Esophagus mucosa (tissue), 1 donor: Measurements from ENCODE around the gene NRCAM. TPM values are rescaled to one million over a fixed set of nuclear protein-coding genes. Genes with fewer than 3 reads are reported as not detected.

Source experiments
- ATAC-seq: fragments of 200-7000 bp; cut with Tn5 transposase; one replicate; pipeline ENCODE4 v1.9.1; 2020
- total RNA-seq: library from RNA; stranded (reverse); gene quantifications from one replicate; pipeline ENCODE4 v1.2.4, GENCODE V29; 2023
- donor health status: DM: yes; HTN: yes; CAD: no.

Gene NRCAM
- total RNA-seq, 1 donor from 2014 or later: 10.9 TPM

GRCh38 chr7:108335269-108335918 lies 120.8 kb downstream of the NRCAM start:
- ATAC-seq: no peak

DNA sequence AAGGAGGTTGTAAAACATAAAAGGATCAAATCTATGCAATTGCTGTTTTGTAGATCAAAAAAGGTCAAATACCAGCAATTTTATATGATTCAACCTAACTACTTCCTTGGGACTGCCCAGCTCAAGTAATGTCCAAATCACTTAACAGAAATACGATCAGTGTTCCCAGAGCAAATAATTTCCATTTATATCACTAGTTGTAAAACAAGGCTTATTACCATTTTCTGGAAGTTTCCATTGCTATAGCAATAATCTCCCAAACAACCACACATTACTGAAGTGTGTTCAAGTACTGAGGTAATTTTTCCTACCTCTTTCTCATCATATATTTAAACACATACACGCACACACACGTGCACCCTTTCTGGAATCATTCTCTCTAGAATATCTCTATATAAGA lies 123.3 kb downstream of the NRCAM start:
- ATAC-seq: no peak

GRCh38 chr7:108331971-108332370 lies 124.3 kb downstream of the NRCAM start:
- ATAC-seq: no peak

DNA sequence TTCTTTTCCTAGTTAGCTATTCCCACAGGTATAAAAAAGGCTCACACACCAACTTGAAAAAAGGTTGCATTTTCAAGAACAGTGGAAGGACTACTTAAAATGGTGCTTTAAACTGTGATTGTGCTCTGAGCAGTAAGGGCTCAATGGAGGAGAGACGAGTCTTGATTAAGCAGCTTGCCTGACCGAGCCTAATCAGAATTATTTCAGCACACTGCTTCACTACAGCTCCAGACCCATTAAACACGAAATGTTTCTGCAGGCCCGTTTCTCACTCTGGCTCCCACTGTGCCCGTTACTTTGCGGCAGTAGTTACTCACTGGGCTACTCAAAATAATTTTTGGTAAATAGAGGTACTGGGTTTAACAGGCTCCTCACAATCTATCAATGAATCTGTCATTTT lies 126.0 kb downstream of the NRCAM start:
- no peak for ATAC-seq

GRCh38 chr7:108329514-108329913 lies 126.7 kb downstream of the NRCAM start:
- no peak for ATAC-seq

GRCh38 chr7:108328174-108328651 lies 128.0 kb downstream of the NRCAM start:
- no peak for ATAC-seq

- no peak for ATAC-seq
These were observed 128.9 kb downstream of the NRCAM start for GRCh38 chr7:108327353-108327752.

GRCh38 chr7:108326938-108327337 lies 129.3 kb downstream of the NRCAM start:
- ATAC-seq: no peak

- no peak for ATAC-seq
These were observed 131.9 kb downstream of the NRCAM start for GRCh38 chr7:108324053-108325038.

DNA sequence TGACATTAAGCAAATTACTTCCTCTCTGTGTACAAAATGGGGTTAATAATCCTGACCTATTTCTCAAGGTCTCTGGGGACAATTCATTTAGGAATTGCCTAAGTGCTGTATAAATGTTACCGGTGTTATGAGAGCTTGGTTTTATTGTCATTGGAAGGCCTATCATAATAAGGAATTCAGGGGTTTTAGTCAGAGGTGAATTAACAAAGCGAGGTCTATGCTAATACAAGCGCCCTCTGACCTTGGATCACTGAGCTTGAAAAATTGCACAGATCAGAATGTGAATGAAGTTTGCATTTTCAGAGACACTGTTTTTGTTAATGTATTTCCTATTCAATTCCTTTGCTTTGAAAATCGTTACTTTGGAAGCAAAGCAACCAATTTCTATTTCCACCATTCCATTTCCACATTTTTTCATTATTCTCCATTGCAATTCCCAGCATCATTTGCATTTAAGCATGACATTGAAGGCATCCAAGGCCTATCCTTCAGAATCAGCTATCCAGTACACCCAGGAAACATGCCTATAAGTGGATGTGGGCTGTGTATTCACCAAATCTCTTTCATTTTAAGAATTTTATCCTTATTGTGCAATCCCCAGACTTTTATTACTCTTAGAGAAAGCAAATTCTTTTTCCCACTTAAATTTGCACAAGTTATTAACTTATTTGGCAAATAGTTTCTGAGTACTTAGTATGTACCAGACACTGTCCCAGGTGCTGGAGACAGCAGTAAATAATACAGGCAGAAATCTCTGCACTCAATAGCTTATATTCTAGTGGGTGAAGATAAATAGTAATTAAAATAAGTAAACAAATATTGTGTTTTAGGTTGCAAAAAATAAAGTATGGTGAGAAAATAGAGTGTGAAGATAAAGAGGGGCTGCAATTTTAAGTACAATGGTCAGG lies 133.1 kb downstream of the NRCAM start:
- ATAC-seq: no peak

DNA sequence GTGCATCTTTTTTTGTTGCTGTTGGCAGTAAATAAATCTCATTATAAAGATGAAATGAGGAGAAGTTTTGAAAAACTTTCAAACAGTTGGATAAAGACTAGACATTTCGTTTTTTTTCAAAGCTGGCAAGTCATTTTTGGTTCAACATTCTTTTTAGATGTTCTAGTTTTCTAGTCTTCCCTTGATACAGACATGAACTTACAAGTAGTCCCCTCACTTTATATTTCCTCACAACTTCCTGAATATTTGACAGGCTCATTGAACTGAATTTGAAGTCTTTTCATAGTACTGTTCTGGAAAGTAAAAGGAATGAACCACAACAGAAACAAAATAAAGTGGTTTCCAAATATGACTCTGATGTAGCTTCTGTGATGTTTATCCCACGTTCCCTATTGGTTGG lies 134.2 kb downstream of the NRCAM start:
- no peak for ATAC-seq

GRCh38 chr7:108321359-108321758 lies 134.9 kb downstream of the NRCAM start:
- no peak for ATAC-seq

DNA sequence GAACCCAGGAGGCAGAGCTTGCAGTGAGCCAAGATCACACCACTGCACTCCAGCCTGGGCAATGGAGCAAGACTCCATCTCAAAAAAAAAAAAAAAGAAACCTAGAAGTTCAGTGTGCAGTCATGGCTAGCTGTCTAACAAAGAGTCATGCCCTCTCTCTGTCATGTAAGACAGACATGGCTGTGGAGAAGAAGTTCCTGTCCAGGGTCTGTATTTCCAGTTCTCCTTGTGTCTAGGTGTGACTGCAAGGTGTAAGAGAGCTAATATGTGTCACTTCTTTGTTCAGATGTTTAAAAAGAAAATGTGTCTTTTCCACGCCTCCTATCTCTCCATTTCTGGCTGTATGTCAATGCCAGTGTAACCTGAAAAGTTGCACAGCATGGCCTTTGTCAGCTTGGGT lies 139.5 kb downstream of the NRCAM start:
- ATAC-seq: peak; percentile 99

DNA sequence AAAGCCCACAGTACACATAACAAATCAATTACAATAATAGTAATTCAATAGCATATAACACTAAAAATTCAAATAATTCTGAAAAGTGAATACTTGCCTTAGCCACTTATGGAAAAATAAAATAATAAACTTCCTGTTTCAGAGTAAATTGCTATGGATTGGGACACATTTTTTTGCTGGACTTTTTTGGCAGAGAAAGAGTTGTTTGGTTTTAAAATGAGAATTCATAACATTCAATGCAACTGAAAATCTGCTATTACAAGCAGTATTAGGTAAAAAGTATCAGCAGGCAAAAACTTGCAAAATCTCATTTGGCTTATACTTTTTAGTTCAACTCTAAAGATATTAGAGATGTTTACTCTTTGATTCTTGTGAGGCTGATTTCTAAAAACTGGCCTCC lies 141.7 kb downstream of the NRCAM start:
- ATAC-seq: no peak

DNA sequence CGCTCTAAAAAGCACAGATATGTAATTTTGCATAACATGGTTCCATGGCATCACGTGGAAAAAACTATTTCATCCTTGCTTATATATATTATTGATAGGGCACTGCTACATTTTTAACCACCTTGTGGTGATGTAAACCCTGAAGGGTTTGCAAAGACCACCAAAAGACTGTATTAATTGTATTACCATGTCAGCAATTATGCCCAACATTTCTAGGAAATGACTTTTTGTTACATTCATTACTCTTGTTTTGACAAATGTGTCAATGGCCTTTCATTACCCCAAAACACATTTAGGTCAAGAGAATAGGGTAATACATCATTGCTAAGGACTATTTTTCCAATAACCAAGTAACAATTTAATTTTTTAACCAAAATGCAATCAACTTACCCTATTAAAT lies 142.2 kb downstream of the NRCAM start:
- no peak for ATAC-seq

- ATAC-seq: no peak
These were observed 143.2 kb downstream of the NRCAM start for GRCh38 chr7:108313086-108313485.

GRCh38 chr7:108311446-108312168 lies 144.6 kb downstream of the NRCAM start:
- ATAC-seq: peak; percentile 77

DNA sequence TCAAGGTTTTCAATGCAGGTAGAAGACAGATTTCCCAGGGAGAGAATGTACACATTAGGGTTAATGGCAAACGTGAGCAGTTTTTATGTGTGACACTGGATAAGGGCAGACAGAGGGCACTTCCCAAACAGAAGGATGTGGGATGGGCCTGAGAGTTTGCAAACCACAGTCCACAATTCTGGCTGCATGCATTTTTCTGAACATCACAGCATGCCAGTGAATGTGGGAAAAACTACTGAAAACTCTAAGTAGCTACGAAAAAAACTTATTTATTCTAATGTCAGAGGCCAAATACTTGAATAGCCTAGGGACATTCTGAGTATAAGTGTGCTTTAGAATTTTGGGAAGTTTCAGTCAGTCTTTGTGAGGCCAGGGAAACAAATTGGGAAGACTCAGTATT lies 145.9 kb downstream of the NRCAM start:
- no peak for ATAC-seq

GRCh38 chr7:108308903-108309302 lies 147.3 kb downstream of the NRCAM start:
- ATAC-seq: peak; percentile 93

GRCh38 chr7:108308276-108308675 lies 148.0 kb downstream of the NRCAM start:
- ATAC-seq: no peak

- no peak for ATAC-seq
These were observed 148.6 kb downstream of the NRCAM start for GRCh38 chr7:108307595-108307994.

DNA sequence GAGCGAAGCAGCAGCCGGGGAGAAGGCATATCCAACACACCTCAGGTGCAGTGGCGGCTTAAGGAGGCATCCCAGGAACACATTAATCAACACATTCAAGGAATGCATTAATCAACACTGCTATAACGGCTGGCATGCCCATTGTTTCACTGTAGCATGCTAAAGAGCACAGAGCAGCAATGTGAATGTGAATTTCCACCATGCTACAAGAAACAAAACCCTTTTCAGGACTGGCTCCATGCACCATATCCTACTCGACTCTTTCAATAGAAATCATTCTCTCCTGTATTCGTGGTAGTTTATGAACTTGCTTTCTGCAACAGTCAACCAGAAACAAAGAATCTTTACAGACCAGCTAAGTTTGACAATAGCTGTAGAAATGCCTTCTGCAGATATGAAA lies 149.0 kb downstream of the NRCAM start:
- peak; percentile 34 for ATAC-seq
